Testis (tissue), 2 donors: ENCODE measurements around the gene IKZF1.

Source experiments
- CTCF ChIP-seq, 3 experiments: fragments of 450-650 bp in 2 of 3; fragments of 200-600 bp in 1 of 3; sonication (generic) in 1 of 3; IDR thresholded peaks; one replicate each; pipeline ENCODE4 v1.5.1; 2016 to 2019; ENCODE audit warnings: antibody characterized with exemption in 3 of 3, mild to moderate bottlenecking in 2 of 3, moderate library complexity in 1 of 3
- POLR2A ChIP-seq: fragments of 450-650 bp; IDR thresholded peaks from one replicate; pipeline ENCODE4 v1.6.1; 2017; ENCODE audit warnings: antibody characterized with exemption, mild to moderate bottlenecking, moderate library complexity

GRCh38 chr7:50282813-50283605 lies 21.5 kb upstream of the IKZF1 start:
- TF ChIP-seq CTCF (IDR thresholded peaks at IDR 0.05): no peak
- TF ChIP-seq POLR2A: no peak
